HG03460 (cell line): Measurements from ENCODE around the gene ACTN1.
"Not testable (repeated sequence)": the region's sequence is repeated elsewhere in the genome, so short reads cannot be mapped to it uniquely, and the experiment has no call there.

Source experiments
- ATAC-seq: cut with Tn5 transposase; IDR thresholded peaks from one replicate; pipeline ENCODE4 v1.9.1; 2021; ENCODE audit not compliant: unreplicated experiment

The ACTN1 gene

GRCh38 chr14:68986926-68987652 lies 8.0 kb upstream of the ACTN1 start:
- no peak for ATAC-seq

GRCh38 chr14:68986225-68986624 lies 7.1 kb upstream of the ACTN1 start:
- ATAC-seq = no peak

GRCh38 chr14:68984686-68985085 lies 5.6 kb upstream of the ACTN1 start:
- no peak for ATAC-seq

- no peak for ATAC-seq
Measured at GRCh38 chr14:68983191-68983590, 4.1 kb upstream of the ACTN1 start.

DNA sequence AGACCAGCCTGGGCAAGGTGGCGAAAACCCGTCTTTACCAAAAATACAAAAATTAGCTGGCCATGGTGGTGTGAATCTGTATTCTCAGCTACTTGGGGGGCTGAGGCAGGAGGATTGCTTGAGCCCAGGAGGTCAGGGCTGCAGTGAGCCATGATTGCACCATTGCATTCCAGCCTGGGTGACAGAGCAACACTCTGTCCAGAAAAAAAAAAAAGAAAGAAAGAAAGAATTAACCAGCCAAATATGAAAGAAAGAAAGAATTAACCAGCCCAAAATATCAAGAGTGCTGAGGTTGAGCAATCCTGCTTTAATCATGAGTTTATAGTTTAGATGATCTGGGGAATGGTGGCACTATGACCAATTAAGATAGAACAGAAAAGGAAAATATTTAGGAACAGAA lies 3.5 kb upstream of the ACTN1 start:
- no peak for ATAC-seq

DNA sequence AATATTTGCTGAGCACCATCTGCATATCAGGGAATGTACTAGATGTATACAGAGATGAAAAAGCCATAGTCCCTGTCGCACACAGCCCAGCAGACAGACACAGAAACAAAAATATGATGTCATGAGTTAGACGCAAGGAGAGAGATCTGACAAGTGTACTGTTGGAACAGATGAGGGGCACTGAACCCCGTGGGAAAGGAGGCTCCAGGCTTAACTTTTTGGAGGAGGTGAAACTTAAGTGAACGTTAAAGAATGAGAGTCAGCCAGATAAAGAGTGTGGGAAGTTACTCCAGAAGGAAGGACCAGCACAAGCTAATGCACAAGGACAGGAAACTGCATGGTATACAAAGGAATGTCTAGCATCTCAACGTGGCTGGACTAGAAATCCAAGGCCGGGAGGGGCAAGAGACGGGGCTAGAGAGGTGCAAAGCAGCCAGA lies 2.5 kb upstream of the ACTN1 start:
- ATAC-seq = no peak

DNA sequence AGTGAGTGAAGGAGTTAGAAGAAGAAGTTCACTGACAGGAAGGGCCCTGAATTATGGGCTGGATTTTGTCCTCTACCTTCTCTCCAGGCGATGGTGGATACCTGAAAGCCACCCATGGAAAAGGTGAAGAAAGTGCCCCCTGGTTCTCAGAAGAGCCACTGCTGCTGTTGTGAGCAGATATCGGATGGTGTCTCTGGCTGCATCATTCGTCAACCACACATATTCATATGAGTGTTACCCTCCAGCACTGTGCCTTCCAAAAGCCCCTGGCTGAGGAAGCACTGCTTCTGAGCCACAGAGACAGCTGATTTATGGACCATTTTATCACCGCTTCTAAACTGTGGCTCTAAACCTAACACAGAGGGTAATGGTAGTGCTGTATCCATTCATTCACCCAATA lies 2.0 kb upstream of the ACTN1 start:
- ATAC-seq = no peak

- ATAC-seq = no peak
Measured at GRCh38 chr14:68979722-68980451, 785 bp upstream of the ACTN1 start.

GRCh38 chr14:68978172-68978911 lies 760 bp downstream of the ACTN1 start:
- no peak for ATAC-seq

- ATAC-seq = no peak
Measured at GRCh38 chr14:68977718-68978171, 1.4 kb downstream of the ACTN1 start.

DNA sequence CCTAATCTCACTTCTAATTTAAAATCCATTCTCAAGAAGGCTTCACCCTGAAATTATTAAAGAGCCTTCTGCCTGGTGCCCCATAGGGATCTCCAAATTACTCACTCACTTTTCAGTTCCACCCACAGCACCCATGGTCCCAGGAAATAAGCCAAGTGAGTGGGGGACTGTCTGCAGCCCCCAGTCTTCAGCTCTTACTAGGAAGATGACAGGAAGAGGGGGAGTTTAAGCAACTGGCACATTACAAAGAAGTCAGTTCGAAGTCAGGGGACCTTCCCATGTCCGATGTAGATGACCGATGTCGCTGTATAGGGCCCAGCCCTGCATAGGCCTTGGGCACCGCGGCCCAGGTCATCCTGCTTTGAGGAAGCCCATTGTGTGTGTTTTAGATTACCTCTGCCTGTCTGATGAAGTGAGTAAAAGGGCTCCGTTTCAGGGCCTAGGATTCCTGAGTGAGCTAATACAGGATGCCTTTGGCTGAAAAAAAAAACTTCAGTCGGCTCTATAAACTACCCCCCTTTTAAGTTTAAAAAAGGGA lies 1.9 kb downstream of the ACTN1 start:
- ATAC-seq = no peak

DNA sequence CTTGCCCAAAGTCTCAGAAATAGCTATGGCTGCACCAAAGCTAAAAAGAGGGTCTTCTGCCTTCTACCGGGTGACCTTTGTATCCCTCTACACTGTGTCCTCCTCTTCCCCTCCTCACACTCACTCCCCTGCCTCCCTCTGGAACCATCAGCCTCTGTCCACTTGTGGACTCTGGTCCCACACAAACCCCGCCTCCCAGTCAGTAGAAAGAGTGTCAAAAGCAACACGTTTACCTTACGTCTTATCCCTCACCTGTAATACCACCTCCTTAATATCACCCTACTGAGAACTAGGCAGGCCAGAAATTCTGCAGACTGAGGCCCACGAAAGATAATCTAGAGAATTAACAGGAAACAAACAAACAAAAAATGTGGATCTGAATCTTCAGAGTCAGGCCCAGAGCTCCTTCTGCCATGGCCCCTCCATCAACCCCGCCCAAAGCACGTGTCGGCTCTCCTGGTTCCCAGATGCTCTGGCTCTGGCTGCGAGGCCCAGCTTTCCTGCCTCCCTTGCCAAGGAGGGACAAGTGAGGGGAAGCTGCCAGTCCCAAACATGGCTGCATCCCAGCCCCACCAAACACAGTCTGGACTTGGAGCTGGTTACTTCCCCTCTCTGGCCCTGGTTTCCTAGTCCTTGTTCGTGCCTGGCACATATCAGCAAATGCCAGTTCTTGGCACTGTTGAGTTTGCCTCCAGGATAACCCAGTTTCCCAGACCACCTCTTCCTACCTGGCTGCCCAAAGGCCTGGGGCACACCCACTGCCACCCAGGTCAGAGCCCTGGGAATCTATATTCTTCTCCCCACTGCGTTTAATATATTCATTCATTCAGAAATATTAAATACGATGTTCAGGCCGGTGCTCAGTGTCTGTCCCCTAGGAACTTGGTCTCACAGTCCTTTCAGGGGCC lies 2.7 kb downstream of the ACTN1 start:
- ATAC-seq = no peak

- ATAC-seq = no peak
Measured at GRCh38 chr14:68975667-68976066, 3.4 kb downstream of the ACTN1 start.

- ATAC-seq = no peak
Measured at GRCh38 chr14:68974759-68975347, 4.2 kb downstream of the ACTN1 start.

DNA sequence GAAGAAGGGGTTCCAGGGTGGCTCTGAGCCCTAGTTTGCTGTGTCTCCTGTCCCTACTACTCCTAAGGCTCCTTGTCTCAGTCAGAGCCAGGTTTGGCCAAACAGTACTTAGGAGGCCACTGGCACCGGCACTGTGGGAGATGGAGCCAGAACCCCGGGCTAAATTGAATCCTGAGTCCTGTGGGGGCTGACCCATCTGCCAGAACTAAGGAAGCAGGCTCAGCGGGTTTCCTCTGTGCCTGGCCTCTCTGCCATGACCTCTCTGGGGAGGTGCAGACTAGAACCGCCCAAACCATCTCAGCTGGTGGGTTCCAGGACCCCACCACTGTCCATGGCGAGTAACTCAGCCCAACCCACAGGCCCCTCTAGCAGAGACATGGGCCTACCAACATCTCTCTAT lies 5.5 kb downstream of the ACTN1 start:
- no peak for ATAC-seq

- not testable (repeated sequence) for ATAC-seq
Measured at GRCh38 chr14:68973219-68973565, 5.9 kb downstream of the ACTN1 start.

DNA sequence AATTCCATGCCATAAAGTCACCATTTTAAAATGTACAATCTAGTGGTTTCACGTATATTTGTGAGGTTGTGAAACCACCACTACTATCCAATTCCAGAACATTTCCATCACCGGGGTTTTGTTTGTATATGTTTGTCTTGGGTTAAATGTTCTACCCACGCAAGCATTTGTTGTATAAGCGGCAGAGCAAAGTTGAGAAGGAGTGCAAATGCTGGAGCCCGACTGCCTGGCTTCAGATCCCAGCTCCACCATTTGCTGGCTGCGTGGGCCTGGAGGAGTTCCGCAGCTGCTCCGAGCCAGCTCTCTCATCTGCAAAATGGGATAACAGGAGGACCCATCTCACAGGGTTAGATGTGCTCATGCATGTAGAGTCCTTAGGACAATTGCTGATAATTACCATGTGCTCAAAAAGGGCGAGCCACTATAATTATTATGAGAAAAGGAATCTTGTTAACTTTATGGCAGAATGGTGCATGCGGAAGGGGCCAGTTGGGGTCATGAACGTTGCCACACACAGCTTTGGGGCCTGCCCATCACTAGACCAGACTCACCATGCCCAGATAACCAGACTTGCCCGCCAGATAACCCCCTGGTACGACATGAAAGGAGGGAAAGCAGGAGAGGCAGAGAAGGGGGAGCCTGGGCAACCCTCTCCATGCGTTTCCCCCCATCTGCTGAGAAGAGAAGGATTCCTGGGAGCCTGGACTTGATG lies 6.4 kb downstream of the ACTN1 start:
- ATAC-seq = no peak

DNA sequence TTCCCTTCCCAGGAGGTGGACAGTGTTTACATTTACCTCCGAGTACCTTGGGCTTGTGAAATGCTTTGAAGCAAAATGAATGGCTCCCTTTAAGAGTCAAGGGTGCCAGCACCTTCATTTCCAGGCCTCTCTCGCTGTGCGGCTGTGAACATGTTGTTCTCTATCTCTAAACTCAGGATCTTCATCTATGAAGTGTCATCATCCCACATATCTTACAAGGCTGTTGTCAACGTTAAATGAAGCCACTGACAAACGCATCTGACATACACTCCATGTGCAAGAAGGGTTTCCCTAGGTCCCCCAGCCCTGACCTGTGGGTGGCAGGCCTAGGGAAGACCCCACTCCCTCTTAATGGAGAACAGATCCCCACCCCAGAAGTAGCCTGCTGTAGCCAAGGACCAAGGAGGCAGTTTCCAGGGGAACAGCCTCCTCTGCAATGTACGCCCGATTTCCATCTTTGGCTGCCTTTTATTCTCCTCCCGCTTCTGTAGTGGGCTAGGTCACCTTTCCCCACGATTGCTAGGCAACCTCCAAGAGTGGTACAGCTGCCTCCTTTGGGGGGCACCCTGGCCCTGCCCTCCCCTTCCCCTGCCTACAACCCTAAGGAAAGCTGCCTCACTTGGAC lies 7.6 kb downstream of the ACTN1 start:
- ATAC-seq = no peak

DNA sequence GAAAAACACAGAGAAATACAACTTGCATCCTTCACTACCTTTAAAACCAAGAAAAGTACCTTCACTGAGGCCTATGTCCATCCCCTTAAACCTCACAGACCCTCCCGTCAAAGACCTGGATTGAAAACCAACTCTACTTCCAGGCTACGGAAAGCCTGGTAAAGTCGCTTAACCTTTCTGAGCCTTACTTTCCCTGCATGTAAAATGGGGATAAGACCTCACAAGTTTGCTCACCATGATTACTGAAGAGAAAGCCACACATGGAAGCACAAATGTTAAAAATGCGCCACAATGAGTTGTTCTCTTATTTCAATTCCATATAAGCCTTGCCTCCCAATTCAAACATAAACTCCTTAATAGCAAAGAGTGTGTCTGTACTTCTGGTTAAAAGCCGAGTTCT lies 8.4 kb downstream of the ACTN1 start:
- no peak for ATAC-seq
